HG03342 (cell line): ENCODE measurements around the gene GRAP2.
"Not testable (repeated sequence)": the region's sequence is repeated elsewhere in the genome, so short reads cannot be mapped to it uniquely, and the experiment has no call there.

Experiments
- ATAC-seq: cut with Tn5 transposase; IDR thresholded peaks from one replicate; pipeline ENCODE4 v1.9.1; 2021; ENCODE audit warnings: mild to moderate bottlenecking, moderate library complexity; ENCODE audit not compliant: unreplicated experiment

Gene GRAP2

GRCh38 chr22:39991159-39991860 is 90.4 kb downstream of the GRAP2 start:
- no peak for ATAC-seq

GRCh38 chr22:39992088-39992826 is 91.4 kb downstream of the GRAP2 start:
- ATAC-seq, result no peak

- ATAC-seq, result not testable (repeated sequence)
Observed at GRCh38 chr22:39992894-39993293, 92.0 kb downstream of the GRAP2 start.

DNA sequence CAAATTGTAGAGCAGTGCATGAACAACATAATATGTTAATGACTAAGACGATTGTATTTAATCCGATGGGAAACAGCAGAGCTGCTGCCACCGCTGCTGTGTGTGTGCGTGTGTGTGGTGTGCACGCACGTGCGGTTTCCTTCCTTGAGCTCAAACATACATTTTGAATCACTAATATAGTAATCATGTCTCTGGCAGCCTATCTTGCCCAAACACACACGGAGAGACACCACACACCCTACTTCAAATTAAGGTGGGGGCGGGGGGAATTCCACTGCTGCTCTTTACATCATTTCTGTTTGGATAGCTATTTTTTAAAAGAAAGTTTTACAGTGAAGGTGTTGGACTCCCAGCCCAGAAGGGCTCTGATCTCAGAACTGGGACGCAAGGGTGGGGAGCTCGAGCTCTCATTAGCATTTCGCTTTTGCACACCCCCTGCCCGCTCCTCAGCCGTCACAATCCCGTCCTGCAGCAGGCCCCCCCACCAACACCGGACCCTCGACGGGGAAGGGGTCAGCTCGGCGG is 93.2 kb downstream of the GRAP2 start:
- ATAC-seq, result no peak

DNA sequence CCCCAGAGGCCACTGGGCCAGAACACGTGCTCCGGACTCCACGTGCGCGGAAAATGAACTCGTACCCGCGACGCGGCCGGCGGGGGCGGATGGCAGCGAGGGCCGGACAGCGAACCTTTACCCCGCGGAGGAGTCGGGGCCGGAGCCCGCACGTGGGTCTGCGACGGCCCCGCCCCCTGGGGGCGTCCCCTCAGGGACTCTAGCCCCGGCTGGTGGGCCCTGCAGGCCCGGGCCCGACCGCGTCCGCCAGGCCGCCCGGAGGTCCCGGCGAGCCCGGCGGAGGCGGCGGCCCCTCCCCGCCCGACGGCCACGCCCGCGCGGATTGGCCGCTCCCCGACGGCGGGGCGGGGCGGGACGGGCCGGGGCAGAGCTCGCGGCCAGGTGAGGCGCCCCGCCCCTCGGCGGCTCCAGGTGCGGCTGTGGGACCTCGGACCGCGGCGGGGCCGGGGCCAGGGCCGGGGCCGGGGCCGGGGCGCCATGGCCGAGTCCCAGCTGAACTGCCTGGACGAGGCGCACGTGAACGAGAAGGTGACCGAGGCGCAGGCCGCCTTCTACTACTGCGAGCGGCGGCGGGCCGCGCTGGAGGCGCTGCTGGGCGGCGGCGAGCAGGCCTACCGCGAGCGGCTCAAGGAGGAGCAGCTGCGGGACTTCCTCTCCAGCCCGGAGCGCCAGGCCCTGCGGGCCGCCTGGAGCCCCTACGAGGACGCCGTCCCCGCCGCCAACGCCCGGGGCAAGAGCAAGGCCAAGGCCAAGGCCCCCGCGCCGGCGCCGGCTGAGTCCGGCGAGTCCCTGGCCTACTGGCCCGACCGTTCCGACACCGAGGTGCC is 93.9 kb downstream of the GRAP2 start, which contains the start of gene FAM83F:
TSS of gene FAM83F (plus strand) at position 389 of the 827 bp plus-strand sequence. CDS start at position 478, 89 bp downstream.
- ATAC-seq, result no peak

- no peak for ATAC-seq
Observed at GRCh38 chr22:39995393-39996252, 94.7 kb downstream of the GRAP2 start.

DNA sequence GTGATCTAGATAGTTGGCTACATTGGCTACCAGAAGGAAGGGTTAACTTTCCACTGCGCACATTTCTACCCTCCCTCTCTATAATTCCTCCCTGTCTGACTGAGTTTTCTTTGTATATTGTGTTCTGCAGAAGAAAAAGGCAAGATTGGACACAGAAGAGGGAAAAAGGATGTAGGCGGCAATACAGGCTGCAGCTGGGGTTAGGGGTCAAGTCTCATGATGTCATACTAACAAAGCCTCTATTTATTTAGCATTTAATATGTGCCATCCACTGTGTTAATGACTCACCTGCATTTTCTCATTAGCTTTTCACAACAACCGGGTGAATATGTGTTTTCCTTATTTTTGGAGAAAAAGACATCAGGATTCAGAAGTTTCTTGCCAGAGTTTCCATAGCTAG is 95.8 kb downstream of the GRAP2 start:
- no peak for ATAC-seq

DNA sequence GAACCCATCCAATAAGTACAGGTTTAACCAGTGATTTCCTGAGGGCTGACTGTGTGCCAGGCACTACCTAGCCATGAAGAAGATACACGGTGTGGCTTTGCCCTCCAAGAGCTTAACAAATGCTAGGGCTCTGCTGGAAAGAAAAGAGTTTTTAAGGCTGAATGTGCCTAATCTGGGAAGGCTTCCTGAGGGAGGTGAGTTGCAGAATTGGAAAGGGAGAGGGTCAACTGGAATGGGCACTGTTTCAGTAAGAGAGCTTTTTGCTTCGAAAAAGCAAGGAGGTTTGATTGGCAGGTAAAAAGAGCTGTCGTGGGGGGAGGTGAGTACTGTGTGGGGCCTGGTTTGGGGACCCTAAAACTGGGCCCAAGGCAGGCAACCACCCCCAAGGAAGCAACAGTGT is 96.5 kb downstream of the GRAP2 start:
- ATAC-seq, result no peak

DNA sequence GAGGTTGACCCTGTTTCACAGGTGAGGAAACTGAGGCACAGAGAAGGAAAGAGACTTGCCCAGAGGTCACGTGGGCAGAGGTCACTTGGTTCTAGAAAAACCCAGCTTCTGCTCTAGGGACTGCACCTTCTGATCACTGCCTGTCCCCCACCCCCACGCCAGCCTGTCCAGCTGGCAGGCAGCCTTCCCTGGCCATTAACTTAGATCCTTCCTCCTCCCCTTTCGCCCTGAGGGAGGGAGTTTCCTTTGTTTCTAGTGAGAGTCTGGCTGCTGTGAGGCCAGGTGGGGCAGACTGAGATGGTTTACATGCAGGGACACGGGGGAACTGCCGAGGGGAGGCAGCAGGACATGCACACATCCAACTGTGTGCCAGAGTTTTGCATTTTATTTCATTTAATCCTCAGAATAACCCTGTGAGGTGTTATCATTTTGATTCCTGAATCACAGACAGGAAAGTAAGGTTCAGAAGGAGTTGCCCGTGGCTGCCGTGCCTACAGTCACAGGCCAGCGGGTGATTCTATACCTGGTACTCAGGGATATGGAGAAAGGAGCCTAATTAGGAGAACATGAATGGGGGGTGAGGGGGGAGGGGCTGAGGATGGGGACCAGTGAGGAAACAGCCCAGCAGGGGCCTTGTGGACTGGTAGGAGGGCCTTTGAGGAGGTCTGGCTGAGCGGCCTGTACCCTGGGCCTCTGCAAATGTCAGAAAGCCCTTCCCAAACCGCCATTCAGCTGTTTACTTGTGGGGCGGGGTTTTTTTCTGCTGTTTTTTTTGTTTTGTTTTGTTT is 97.2 kb downstream of the GRAP2 start:
- ATAC-seq, result no peak

DNA sequence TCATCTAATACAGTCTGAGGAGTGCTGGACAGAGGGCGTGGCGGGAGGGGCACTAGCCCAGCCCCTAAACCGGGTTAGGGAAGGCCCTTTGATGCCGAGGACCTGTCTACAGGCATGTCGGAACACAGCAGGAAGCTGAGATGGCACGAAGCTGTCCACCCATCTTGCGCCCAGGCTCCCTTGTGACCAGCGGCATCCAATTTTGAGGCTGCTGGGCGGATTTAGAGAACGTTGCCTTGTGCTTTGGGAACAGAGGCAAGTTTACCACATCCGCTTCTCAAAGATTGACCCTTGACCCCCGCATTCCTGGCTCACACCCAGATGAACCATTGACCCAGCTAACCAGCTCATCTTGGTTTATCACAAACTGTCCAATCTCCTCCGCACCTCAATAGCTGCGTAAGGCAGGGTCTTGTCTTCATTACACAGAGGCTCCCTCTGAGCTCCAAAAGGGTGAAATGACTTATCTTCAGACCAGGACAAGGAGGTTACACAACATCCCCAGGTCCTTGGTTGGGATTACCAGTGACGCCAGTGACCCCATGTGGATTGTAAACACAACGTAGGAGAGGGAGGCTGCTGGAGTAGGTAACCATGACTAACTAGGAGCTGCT is 98.4 kb downstream of the GRAP2 start:
- ATAC-seq, result no peak

GRCh38 chr22:40000171-40000570 is 99.3 kb downstream of the GRAP2 start:
- ATAC-seq, result no peak

DNA sequence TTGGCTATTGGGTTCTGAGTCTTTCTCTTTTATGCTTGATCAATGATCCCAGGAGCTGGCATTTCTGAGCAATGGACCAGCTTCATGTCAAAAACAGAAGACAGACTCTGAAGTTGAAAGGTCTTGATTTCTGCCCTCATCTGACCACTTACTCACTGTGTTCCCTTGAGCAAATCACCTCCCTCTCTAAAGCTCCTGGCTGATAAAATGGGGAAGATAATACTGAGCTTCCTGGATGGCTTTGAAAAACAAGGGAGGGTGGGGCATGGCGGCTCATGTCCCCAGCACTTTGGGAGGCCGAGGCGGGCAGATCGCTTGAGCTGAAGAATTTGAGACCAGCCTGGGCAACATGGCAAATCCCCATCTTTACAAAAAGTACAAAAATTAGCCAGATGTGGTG is 100.2 kb downstream of the GRAP2 start:
- ATAC-seq, result no peak

- no peak for ATAC-seq
Observed at GRCh38 chr22:40001800-40002577, 101.1 kb downstream of the GRAP2 start.

GRCh38 chr22:40002935-40003715 is 102.2 kb downstream of the GRAP2 start:
- ATAC-seq, result no peak

GRCh38 chr22:40004836-40005235 is 104.0 kb downstream of the GRAP2 start:
- no peak for ATAC-seq

DNA sequence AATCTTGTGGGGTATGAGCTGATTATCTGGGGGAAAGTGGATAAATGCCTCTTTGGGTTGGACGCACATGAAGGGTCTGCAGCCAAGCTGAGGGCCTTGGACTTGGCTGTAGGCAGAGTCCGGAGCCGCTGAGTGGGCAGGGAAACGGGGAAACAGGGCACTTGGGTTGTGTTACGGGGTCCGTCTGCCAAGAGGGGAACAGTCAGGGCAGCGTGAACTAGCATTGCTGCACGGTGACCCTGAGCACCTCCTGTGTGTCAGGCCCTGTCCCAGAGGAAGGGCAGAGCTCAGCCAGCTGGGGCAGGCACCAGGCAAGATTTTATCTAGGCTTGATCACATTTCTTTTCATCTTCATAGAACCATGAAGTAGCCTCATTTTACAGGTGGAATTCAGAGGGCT is 105.8 kb downstream of the GRAP2 start:
- no peak for ATAC-seq

DNA sequence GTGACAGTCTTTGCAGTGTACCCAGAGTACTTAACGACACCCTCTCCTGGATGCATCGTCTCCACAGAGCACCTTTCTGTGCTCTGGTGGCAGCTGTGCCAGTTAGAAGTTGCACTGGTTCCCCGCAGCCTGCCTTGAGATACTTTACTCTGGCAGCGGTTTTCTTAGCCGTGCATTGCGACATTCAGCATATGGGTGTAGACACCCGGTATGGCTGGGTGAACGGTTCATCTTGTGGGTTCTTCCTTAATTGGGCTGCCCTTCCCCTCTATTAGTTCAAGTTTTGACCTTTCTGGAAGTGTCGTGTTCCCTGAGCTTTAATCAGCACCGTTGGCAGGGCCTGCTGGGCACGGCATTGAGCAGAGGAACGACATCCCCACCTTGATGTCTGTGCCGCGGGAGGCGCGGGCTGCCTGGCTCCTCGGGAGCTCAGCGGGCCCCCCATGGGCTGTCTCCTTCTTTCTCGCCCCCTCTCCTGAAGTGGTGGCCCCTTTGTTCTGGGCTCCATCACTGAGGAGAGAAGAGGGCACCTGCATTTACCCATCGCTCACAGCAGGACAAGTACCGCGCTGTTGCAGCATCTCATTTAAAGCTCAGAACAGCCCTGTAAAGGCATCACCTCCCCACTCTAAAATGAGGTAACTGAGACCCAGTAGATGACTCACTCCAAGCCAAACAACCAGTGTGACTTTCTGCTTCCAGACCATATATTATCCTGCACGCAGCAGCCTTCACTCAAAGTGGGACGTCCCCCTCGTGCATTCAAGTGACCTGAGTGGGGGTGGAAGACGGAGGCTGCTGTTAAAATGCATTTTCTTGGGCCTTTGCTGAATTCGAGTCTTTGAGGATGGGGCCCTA is 107.2 kb downstream of the GRAP2 start:
- ATAC-seq, result no peak
